Measurements from ENCODE around the gene PTPRO.

The PTPRO gene

DNA sequence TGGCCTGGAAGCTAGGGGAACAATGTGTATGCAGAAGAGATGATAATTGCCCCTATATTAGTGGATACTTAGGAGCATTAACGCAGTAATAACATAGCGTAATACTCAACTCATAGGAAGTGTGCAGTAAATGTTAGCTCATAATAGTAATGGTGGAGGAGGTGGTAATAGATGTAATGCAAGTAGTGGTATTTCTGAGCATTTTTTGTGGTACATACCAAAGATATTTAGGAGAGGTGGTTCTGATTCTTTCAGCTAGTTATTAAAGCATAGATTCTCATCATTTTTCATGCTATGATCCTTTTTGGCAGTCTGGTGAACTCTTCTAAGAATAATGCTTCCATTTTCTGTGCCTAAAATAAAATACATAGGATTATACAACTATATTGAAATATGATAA, 233.1 kb downstream of the PTPRO start:
- TF ChIP-seq CTCF (IDR thresholded peaks at IDR 0.05; ENCODE audit: low read depth, low read length), result no peak
- no peaks in the 10 kb centered on the region for H3K9me3 ChIP-seq
- peaks cover 7% of the 10 kb centered on the region for H3K36me3 ChIP-seq
- no peaks in the 10 kb centered on the region for H3K27me3 ChIP-seq
- no peak for DNase-seq
- no peaks in the 10 kb centered on the region for H3K4me1 ChIP-seq
- no peak overlapping the region for H3K4me3 ChIP-seq (ENCODE audit: low read depth, low read length)

GRCh38 chr12:15556411-15557102, 234.2 kb downstream of the PTPRO start:
- DNase-seq, result no peak
- no peaks in the 10 kb centered on the region for H3K9me3 ChIP-seq
- no peak for TF ChIP-seq CTCF (IDR thresholded peaks at IDR 0.05; ENCODE audit: low read depth, low read length)

GRCh38 chr12:15558915-15559528, 236.7 kb downstream of the PTPRO start:
- no peaks in the 10 kb centered on the region; the same call in 1 of the 2 replicates for H3K36me3 ChIP-seq
- no peaks in the 10 kb centered on the region for H3K4me1 ChIP-seq
- no peaks in the 10 kb centered on the region for H3K27me3 ChIP-seq
- TF ChIP-seq CTCF (IDR thresholded peaks at IDR 0.05; ENCODE audit: low read depth, low read length), result no peak
- H3K4me3 ChIP-seq (ENCODE audit: low read depth, low read length), result no peak overlapping the region
- no peaks in the 10 kb centered on the region for H3K9me3 ChIP-seq
- no peak for DNase-seq

More at GRCh38 chr12:15556411-15557102, 234.2 kb downstream of the PTPRO start:
- H3K4me1 ChIP-seq, result no peaks in the 10 kb centered on the region
- no peak overlapping the region for H3K4me3 ChIP-seq (ENCODE audit: low read depth, low read length)
- peaks cover 2% of the 10 kb centered on the region for H3K36me3 ChIP-seq
- no peaks in the 10 kb centered on the region for H3K27me3 ChIP-seq

DNA sequence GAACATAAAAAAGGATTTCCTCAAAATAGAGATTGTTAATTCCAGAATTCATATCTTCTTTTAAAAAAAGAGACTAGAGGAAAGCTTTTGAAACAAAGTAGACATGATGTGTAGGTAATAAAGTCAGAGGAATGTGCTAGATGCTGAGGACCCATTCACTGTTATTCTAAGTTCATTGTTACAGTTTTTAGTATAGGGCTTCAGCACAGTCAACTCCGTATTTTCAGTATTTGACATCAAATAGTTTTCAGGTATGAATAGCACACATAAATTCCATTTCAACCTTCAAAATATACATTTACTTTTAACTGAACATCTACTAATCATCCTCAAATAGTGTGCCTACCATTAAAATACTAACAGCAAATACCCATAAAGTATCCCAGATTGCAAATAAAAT, 239.1 kb downstream of the PTPRO start:
- DNase-seq, result no peak
- no peaks in the 10 kb centered on the region for H3K27me3 ChIP-seq
- H3K4me1 ChIP-seq, result no peaks in the 10 kb centered on the region
- TF ChIP-seq CTCF (IDR thresholded peaks at IDR 0.05; ENCODE audit: low read depth, low read length), result no peak
- no peaks in the 10 kb centered on the region; the same call in 1 of the 2 replicates for H3K36me3 ChIP-seq
- no peaks in the 10 kb centered on the region for H3K9me3 ChIP-seq
- no peak overlapping the region for H3K4me3 ChIP-seq (ENCODE audit: low read depth, low read length)

GRCh38 chr12:15562263-15562662, 240.0 kb downstream of the PTPRO start:
- no peaks in the 10 kb centered on the region for H3K9me3 ChIP-seq
- no peaks in the 10 kb centered on the region for H3K4me1 ChIP-seq
- H3K27me3 ChIP-seq, result no peaks in the 10 kb centered on the region
- no peak overlapping the region for H3K4me3 ChIP-seq (ENCODE audit: low read depth, low read length)
- no peak for TF ChIP-seq CTCF (IDR thresholded peaks at IDR 0.05; ENCODE audit: low read depth, low read length)
- H3K36me3 ChIP-seq, result no peaks in the 10 kb centered on the region; the same call in 1 of the 2 replicates
- no peak for DNase-seq

GRCh38 chr12:15563663-15564062, 241.4 kb downstream of the PTPRO start:
- Histone ChIP-seq H3K27me3 (no peaks in the 10 kb centered on the region), H3K4me3 (ENCODE audit: low read depth, low read length) (no peak overlapping the region), H3K9me3 (no peaks in the 10 kb centered on the region), H3K36me3 (no peaks in the 10 kb centered on the region; the same call in 1 of the 2 replicates), H3K4me1 (no peaks in the 10 kb centered on the region)
- TF ChIP-seq CTCF (IDR thresholded peaks at IDR 0.05; ENCODE audit: low read depth, low read length), result no peak
- DNase-seq, result no peak

Measured in BE2C (cell line).